WTC11 (cell line): ENCODE data around the gene NECTIN1. TPM values are rescaled to one million over a fixed set of nuclear protein-coding genes. Genes with fewer than 3 reads are reported as not detected.

Experiments
- ATAC-seq: fragments of 200-7000 bp; cut with Tn5 transposase; 2 replicates; pipeline ENCODE4 v1.10.0; 2021; ENCODE audit warnings: mild to moderate bottlenecking, moderate library complexity
- CTCF ChIA-PET: fragments of 300-600 bp; sonication (Branson Sonifier 250); formaldehyde crosslinking; loops from one replicate; lab custom pipeline; 2021; ENCODE audit warnings: antibody characterized with exemption; lab: Charles Lee
- POLR2A ChIA-PET: fragments of 350-600 bp; sonication (Branson Sonifier 250); formaldehyde crosslinking; loops from one replicate; lab custom pipeline; 2021; ENCODE audit warnings: antibody characterized with exemption; lab: Charles Lee
- DNase-seq: peaks from one replicate; pipeline ENCODE4 v3.0.0; 2021; ENCODE audit warnings: low spot score
- H3K27ac Mint-ChIP-seq: 2 replicates; pipeline ENCODE4 v1.8.0; 2021; ENCODE audit warnings: mixed read lengths
- H3K27me3 Mint-ChIP-seq: 2 replicates; pipeline ENCODE4 v1.8.0; 2021; ENCODE audit warnings: low read depth, mild to moderate bottlenecking, moderate library complexity, mixed read lengths
- H3K36me3 Mint-ChIP-seq: 2 replicates; pipeline ENCODE4 v1.8.0; 2021; ENCODE audit warnings: mixed read lengths
- H3K4me1 Mint-ChIP-seq: 2 replicates; pipeline ENCODE4 v1.8.0; 2022; ENCODE audit warnings: mixed read lengths
- H3K4me3 Mint-ChIP-seq: 2 replicates; pipeline ENCODE4 v1.8.0; 2021; ENCODE audit warnings: mild to moderate bottlenecking, moderate library complexity, mixed read lengths
- H3K9me3 Mint-ChIP-seq: 2 replicates; pipeline ENCODE4 v1.8.0; 2021; ENCODE audit warnings: mixed read lengths
- ARID4B ChIP-seq: sonication (generic); formaldehyde crosslinking; IDR thresholded peaks from 2 replicates; pipeline ENCODE4 v1.8.0; 2023; ENCODE audit warnings: missing genetic modification reagents, mild to moderate bottlenecking, borderline replicate concordance
- ATF6 ChIP-seq: sonication (generic); formaldehyde crosslinking; IDR thresholded peaks from 2 replicates; pipeline ENCODE4 v1.8.1; 2023; ENCODE audit warnings: mild to moderate bottlenecking, missing genetic modification reagents
- E2F5 ChIP-seq: sonication (generic); formaldehyde crosslinking; IDR thresholded peaks from 2 replicates; pipeline ENCODE4 v1.8.1; 2022; ENCODE audit warnings: mild to moderate bottlenecking, moderate library complexity, missing genetic modification reagents
- ELF4 ChIP-seq: sonication (generic); formaldehyde crosslinking; IDR thresholded peaks from 2 replicates; pipeline ENCODE4 v1.8.1; 2022; ENCODE audit warnings: low read depth, mild to moderate bottlenecking, moderate library complexity, missing genetic modification reagents
- FOXP4 ChIP-seq: sonication (generic); formaldehyde crosslinking; IDR thresholded peaks from 2 replicates; pipeline ENCODE4 v1.8.0; 2022; ENCODE audit warnings: mild to moderate bottlenecking, missing genetic modification reagents
- GRHL2 ChIP-seq: fragments of 250-450 bp; sonication (Bioruptor Pico); IDR thresholded peaks from 2 replicates; pipeline ENCODE4 v1.8.0; 2022; ENCODE audit warnings: mild to moderate bottlenecking, moderate library complexity; ENCODE audit not compliant: insufficient replicate concordance, severe bottlenecking
- HMGA2 ChIP-seq: fragments of 250-450 bp; sonication (Bioruptor Pico); IDR thresholded peaks from 2 replicates; pipeline ENCODE4 v1.4.0; 2021; ENCODE audit warnings: mild to moderate bottlenecking, moderate library complexity
- IRF2 ChIP-seq: sonication (generic); formaldehyde crosslinking; IDR thresholded peaks from 2 replicates; pipeline ENCODE4 v1.8.0; 2022; ENCODE audit warnings: low read depth, missing genetic modification reagents, borderline replicate concordance
- KAT7 ChIP-seq: sonication (generic); formaldehyde crosslinking; IDR thresholded peaks from 2 replicates; pipeline ENCODE4 v1.8.1; 2023; ENCODE audit warnings: missing genetic modification reagents, mild to moderate bottlenecking, borderline replicate concordance
- MXD4 ChIP-seq: fragments of 250-450 bp; sonication (Bioruptor Pico); IDR thresholded peaks from 2 replicates; pipeline ENCODE4 v1.8.0; 2021; ENCODE audit warnings: mild to moderate bottlenecking, moderate library complexity, borderline replicate concordance
- PRRX2 ChIP-seq: fragments of 250-450 bp; sonication (Bioruptor Pico); IDR thresholded peaks from 2 replicates; pipeline ENCODE4 v1.8.0; 2021; ENCODE audit warnings: mild to moderate bottlenecking
- RORB ChIP-seq: fragments of 250-450 bp; sonication (Bioruptor Pico); IDR thresholded peaks from 2 replicates; pipeline ENCODE4 v1.9.0; 2021; ENCODE audit warnings: mild to moderate bottlenecking
- SMAD3 ChIP-seq: sonication (generic); formaldehyde crosslinking; IDR thresholded peaks from 2 replicates; pipeline ENCODE4 v1.8.0; 2022; ENCODE audit warnings: missing genetic modification reagents, mild to moderate bottlenecking, borderline replicate concordance
- SMAD4 ChIP-seq: sonication (generic); formaldehyde crosslinking; IDR thresholded peaks from 2 replicates; pipeline ENCODE4 v1.8.0; 2022; ENCODE audit warnings: mild to moderate bottlenecking, missing genetic modification reagents
- STAT6 ChIP-seq: sonication (generic); formaldehyde crosslinking; conservative IDR thresholded peaks from 2 replicates; pipeline ENCODE4 v1.8.1; 2023; ENCODE audit warnings: mild to moderate bottlenecking, low read depth, missing genetic modification reagents, moderate library complexity
- USF1 ChIP-seq: sonication (generic); formaldehyde crosslinking; IDR thresholded peaks from 2 replicates; pipeline ENCODE4 v1.8.0; 2022; ENCODE audit warnings: mild to moderate bottlenecking, missing genetic modification reagents
- ZBTB43 ChIP-seq: sonication (generic); formaldehyde crosslinking; IDR thresholded peaks from 2 replicates; pipeline ENCODE4 v1.8.1; 2023; ENCODE audit warnings: mild to moderate bottlenecking, missing genetic modification reagents
- ZNF138 ChIP-seq: sonication (generic); formaldehyde crosslinking; conservative IDR thresholded peaks from 2 replicates; pipeline ENCODE4 v1.8.1; 2022; ENCODE audit warnings: mild to moderate bottlenecking, moderate library complexity, missing genetic modification reagents
- ZNF396 ChIP-seq: fragments of 250-450 bp; sonication (Bioruptor Pico); IDR thresholded peaks from 2 replicates; pipeline ENCODE4 v1.8.0; 2021; ENCODE audit warnings: mild to moderate bottlenecking, moderate library complexity, borderline replicate concordance
- total RNA-seq: library from RNA; stranded (reverse); gene quantifications from 3 replicates; pipeline ENCODE4 v1.2.3, GENCODE V29; 2021

The NECTIN1 gene
- total RNA-seq, 1 experiment from 2014 or later: 86.2 TPM

GRCh38 chr11:119663279-119663678 is 65.7 kb downstream of the NECTIN1 start (continued):
- TF ChIP-seq ELF4 (CRISPR knock-in tag) (no peak), FOXP4 (CRISPR knock-in tag) (no peak), ATF6 (CRISPR knock-in tag) (no peak)

- POLR2A ChIA-PET: no interaction called here
- TF ChIP-seq KAT7 (CRISPR knock-in tag): no peak
- TF ChIP-seq ZBTB43 (CRISPR knock-in tag): no peak
- TF ChIP-seq ATF6 (CRISPR knock-in tag): no peak
- no peak for TF ChIP-seq STAT6 (CRISPR knock-in tag)
- no peak for TF ChIP-seq PRRX2 (CRISPR knock-in tag)
- TF ChIP-seq ZNF138: no peak
- TF ChIP-seq USF1 (CRISPR knock-in tag): no peak
- TF ChIP-seq ARID4B (CRISPR knock-in tag): no peak
- no peak for TF ChIP-seq SMAD3 (CRISPR knock-in tag)
- TF ChIP-seq GRHL2 (CRISPR knock-in tag): no peak
- TF ChIP-seq HMGA2 (CRISPR knock-in tag): no peak
- no peak for TF ChIP-seq IRF2 (CRISPR knock-in tag)
- no peak for TF ChIP-seq RORB
- TF ChIP-seq ZNF396 (CRISPR knock-in tag): no peak
- no peak for TF ChIP-seq MXD4 (CRISPR knock-in tag)
- no peak for TF ChIP-seq E2F5 (CRISPR knock-in tag)
- TF ChIP-seq SMAD4 (CRISPR knock-in tag): no peak
- no peak overlapping the region for H3K27ac Mint-ChIP-seq
- no peaks in the 10 kb centered on the region; the same call in 1 of the 2 replicates for H3K27me3 Mint-ChIP-seq
- no peak for ATAC-seq
- no peaks in the 10 kb centered on the region for H3K36me3 Mint-ChIP-seq
- no peak for DNase-seq
- peaks cover 19% of the 10 kb centered on the region for H3K4me1 Mint-ChIP-seq
- no peaks in the 10 kb centered on the region for H3K9me3 Mint-ChIP-seq
- CTCF ChIA-PET: interaction anchor here (1.3 kb wide), 1 partner anchor 19 kb away, joined by 3 read pairs; no protein-coding TSS in a partner anchor
- H3K4me3 Mint-ChIP-seq: no peak overlapping the region
Measured at GRCh38 chr11:119661226-119661625, 67.8 kb downstream of the NECTIN1 start.
